ENCODE data around the gene KAT8.

Gene KAT8

DNA sequence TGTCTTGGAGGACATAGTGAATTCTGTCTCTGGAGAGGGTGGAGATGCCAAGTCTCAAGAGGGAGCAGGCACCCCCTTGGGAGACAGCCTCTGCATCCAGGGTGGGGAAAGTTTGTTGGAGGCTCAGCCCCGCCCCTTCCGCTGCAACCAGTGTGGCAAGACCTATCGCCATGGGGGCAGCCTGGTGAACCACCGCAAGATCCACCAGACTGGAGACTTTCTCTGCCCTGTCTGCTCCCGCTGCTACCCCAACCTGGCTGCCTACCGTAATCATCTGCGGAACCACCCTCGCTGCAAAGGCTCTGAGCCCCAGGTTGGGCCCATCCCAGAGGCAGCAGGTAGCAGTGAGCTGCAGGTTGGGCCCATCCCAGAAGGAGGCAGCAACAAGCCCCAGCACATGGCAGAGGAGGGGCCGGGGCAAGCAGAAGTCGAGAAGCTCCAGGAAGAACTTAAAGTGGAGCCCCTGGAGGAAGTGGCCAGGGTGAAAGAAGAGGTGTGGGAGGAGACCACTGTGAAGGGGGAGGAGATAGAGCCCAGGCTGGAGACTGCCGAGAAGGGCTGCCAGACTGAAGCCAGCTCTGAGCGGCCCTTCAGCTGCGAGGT, 38.0 kb upstream of the KAT8 start:
- Histone ChIP-seq H3K36me3 (ENCODE audit: control insufficient read depth, insufficient read depth, low read length) (peaks cover 56% of the 10 kb centered on the region), H3K9ac (ENCODE audit: low read depth, low read length) (no peak overlapping the region), H3K9me3 (ENCODE audit: control insufficient read depth, insufficient read depth, low read length) (no peaks in the 10 kb centered on the region), H3K4me1 (ENCODE audit: control insufficient read depth, insufficient read depth, low read length) (no peaks in the 10 kb centered on the region), H3K4me3 (ENCODE audit: low read depth, low read length) (no peak overlapping the region), H3K27me3 (ENCODE audit: control insufficient read depth, insufficient read depth, low read length) (no peaks in the 10 kb centered on the region)

DNA sequence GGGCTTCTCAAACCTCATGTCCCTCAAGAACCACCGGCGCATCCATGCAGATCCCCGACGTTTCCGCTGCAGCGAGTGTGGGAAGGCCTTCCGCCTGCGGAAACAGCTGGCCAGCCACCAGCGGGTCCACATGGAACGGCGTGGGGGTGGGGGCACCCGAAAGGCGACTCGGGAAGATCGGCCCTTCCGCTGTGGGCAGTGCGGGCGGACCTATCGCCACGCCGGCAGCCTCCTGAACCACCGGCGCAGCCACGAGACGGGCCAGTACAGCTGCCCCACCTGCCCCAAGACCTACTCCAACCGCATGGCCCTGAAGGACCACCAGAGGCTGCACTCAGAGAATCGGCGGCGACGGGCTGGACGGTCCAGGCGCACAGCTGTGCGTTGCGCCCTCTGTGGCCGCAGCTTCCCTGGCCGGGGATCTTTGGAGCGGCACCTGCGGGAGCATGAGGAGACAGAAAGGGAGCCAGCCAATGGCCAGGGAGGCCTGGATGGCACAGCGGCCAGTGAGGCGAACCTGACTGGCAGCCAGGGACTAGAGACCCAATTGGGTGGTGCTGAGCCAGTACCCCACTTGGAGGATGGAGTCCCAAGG, 37.3 kb upstream of the KAT8 start:
- Histone ChIP-seq H3K27me3 (ENCODE audit: control insufficient read depth, insufficient read depth, low read length) (no peaks in the 10 kb centered on the region), H3K9me3 (ENCODE audit: control insufficient read depth, insufficient read depth, low read length) (no peaks in the 10 kb centered on the region), H3K4me1 (ENCODE audit: control insufficient read depth, insufficient read depth, low read length) (no peaks in the 10 kb centered on the region), H3K9ac (ENCODE audit: low read depth, low read length) (no peak overlapping the region), H3K36me3 (ENCODE audit: control insufficient read depth, insufficient read depth, low read length) (peaks cover 56% of the 10 kb centered on the region), H3K4me3 (ENCODE audit: low read depth, low read length) (no peak overlapping the region)

DNA sequence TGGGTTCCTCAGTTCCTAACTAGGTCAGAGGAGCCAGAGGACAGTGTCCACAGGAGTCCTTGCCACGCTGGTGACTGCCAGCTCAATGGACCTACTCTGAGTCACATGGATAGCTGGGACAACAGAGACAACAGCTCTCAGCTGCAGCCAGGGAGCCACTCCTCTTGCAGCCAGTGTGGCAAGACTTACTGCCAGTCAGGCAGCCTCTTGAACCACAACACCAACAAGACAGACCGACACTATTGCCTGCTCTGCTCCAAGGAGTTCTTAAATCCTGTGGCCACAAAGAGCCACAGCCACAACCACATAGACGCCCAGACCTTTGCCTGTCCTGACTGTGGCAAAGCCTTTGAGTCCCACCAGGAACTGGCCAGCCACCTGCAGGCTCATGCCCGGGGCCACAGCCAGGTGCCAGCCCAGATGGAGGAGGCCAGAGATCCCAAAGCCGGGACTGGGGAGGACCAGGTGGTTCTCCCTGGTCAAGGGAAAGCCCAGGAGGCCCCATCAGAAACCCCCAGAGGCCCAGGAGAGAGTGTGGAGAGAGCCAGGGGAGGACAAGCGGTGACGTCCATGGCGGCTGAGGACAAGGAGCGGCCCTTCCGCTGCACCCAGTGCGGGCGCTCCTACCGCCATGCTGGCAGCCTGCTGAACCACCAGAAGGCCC, 36.6 kb upstream of the KAT8 start:
- Histone ChIP-seq H3K4me1 (ENCODE audit: control insufficient read depth, insufficient read depth, low read length) (no peaks in the 10 kb centered on the region), H3K4me3 (ENCODE audit: low read depth, low read length) (no peak overlapping the region), H3K9ac (ENCODE audit: low read depth, low read length) (no peak overlapping the region), H3K9me3 (ENCODE audit: control insufficient read depth, insufficient read depth, low read length) (no peaks in the 10 kb centered on the region), H3K36me3 (ENCODE audit: control insufficient read depth, insufficient read depth, low read length) (peaks cover 56% of the 10 kb centered on the region), H3K27me3 (ENCODE audit: control insufficient read depth, insufficient read depth, low read length) (no peaks in the 10 kb centered on the region)

DNA sequence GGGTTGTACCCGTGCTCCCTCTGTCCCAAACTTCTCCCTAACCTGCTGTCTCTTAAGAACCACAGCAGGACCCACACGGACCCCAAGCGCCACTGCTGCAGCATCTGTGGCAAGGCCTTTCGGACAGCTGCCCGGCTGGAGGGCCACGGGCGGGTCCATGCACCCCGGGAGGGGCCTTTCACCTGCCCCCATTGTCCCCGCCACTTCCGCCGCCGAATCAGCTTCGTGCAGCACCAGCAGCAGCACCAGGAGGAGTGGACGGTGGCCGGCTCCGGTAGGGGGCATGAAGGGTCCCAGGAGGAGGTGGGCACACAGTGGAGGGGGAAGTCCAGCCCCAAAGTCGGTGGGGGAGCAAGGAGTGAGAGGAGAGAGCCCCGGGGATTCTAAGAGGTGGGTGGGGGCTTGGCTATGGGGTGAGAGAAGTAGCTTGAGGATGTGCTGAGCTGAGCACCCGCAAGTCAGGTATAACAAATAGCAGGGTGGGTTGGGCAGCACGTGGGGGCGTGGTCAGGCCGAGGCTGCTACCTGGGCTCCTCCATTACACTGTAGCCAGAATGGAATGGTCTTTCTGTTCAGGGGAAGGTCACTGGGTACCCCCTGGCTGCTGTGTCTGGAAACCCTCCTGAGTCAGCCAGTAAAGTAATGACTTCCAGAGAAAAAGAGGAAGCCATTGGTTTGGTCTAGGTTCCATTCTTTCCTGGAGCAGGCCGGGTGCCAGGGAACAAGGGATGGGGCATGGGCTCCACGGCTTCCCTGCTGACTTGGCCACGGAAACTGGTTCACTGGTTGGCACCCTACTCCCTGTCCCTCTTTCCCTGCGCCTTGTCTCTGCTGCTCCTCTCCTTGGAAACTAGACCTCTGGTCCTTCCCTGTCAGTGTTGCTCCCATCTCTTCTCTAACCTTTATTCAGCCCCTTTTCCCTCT, 35.8 kb upstream of the KAT8 start:
- Histone ChIP-seq H3K27me3 (ENCODE audit: control insufficient read depth, insufficient read depth, low read length) (no peaks in the 10 kb centered on the region), H3K36me3 (ENCODE audit: control insufficient read depth, insufficient read depth, low read length) (peaks cover 50% of the 10 kb centered on the region), H3K4me1 (ENCODE audit: control insufficient read depth, insufficient read depth, low read length) (no peaks in the 10 kb centered on the region), H3K9ac (ENCODE audit: low read depth, low read length) (peak overlapping the region; percentile 3), H3K4me3 (ENCODE audit: low read depth, low read length) (no peak overlapping the region), H3K9me3 (ENCODE audit: control insufficient read depth, insufficient read depth, low read length) (no peaks in the 10 kb centered on the region)

DNA sequence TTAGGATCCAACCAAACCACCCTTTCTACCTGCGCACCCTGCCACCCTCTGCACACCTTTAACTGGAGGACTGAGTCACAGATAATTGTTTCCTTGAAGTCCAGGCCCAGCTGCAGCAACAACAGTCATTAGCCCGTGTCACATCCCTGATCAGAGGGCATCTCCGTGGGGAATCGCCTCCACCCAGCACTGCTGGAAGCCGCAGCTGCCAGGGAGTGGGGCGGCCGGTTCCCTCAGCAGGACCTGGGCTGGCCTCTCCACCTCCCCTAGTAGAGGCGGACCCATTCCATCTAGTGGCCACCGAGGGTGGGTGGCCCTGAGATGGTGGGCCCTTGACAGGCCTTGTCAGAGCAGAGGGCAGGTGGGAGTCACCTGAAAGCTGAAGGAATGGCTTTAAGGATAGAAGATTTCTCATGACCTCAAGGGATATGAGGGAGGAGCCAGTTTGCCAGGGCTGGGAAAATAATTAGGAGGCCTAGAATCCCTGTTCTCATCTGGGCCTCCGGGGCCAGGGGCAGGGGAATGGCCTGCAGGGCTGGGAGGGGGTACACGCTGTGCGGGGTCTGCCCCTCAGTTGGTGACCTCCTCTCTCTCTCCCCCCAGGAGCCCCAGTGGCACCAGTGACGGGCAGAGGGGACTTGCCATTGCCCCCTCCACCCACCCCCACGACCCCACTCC, 35.0 kb upstream of the KAT8 start:
- peak overlapping the region; percentile 3 for H3K9ac ChIP-seq (ENCODE audit: low read depth, low read length)
- no peaks in the 10 kb centered on the region for H3K4me1 ChIP-seq (ENCODE audit: control insufficient read depth, insufficient read depth, low read length)
- no peaks in the 10 kb centered on the region for H3K27me3 ChIP-seq (ENCODE audit: control insufficient read depth, insufficient read depth, low read length)
- no peak overlapping the region for H3K4me3 ChIP-seq (ENCODE audit: low read depth, low read length)
- H3K9me3 ChIP-seq (ENCODE audit: control insufficient read depth, insufficient read depth, low read length): no peaks in the 10 kb centered on the region
- H3K36me3 ChIP-seq (ENCODE audit: control insufficient read depth, insufficient read depth, low read length): peaks cover 42% of the 10 kb centered on the region

DNA sequence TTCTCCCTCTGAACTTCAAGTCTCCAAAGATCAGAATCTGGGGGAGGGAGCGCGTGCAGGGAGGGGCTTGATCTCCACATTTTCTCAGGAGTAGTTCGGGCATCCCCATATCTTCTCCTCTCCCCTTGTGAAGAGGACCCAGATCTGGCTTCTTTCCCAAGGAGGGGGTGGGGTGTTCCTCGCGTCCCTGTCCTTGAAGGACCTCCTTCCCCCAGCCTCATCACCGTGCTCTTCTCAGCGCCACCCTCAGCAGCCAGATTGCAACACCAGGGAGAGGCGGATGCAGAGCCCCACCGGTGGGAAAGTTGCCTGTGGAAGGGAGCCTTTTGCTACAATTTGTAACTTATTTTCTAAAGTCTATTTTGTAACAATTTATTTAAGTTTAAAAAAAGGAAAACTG, 34.4 kb upstream of the KAT8 start:
- Histone ChIP-seq H3K9ac (ENCODE audit: low read depth, low read length) (no peak overlapping the region), H3K27me3 (ENCODE audit: control insufficient read depth, insufficient read depth, low read length) (no peaks in the 10 kb centered on the region), H3K36me3 (ENCODE audit: control insufficient read depth, insufficient read depth, low read length) (peaks cover 36% of the 10 kb centered on the region), H3K9me3 (ENCODE audit: control insufficient read depth, insufficient read depth, low read length) (no peaks in the 10 kb centered on the region), H3K4me3 (ENCODE audit: low read depth, low read length) (no peak overlapping the region), H3K4me1 (ENCODE audit: control insufficient read depth, insufficient read depth, low read length) (no peaks in the 10 kb centered on the region)

DNA sequence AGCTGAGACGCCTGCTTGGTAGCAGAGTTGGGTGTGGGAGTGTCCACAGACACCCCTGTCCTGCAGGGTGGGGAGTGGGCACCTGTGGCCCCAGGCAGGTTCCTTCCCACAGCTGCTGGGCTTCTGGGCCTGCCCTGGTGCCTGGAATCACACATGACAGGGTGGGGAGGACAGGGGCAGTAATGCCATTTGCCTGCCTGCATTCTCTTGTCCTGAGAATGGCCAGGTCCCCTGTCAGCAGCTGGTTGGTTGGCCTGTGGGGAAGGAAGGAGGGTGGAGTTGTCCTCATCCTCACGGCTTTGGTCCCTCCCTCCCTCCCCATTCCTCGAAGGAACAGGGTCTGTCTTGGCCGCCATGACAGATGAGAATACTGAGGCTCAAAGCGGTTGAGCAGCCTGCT, 33.9 kb upstream of the KAT8 start:
- no peaks in the 10 kb centered on the region for H3K4me1 ChIP-seq (ENCODE audit: control insufficient read depth, insufficient read depth, low read length)
- H3K9ac ChIP-seq (ENCODE audit: low read depth, low read length): no peak overlapping the region
- H3K27me3 ChIP-seq (ENCODE audit: control insufficient read depth, insufficient read depth, low read length): no peaks in the 10 kb centered on the region
- H3K9me3 ChIP-seq (ENCODE audit: control insufficient read depth, insufficient read depth, low read length): no peaks in the 10 kb centered on the region
- peaks cover 35% of the 10 kb centered on the region for H3K36me3 ChIP-seq (ENCODE audit: control insufficient read depth, insufficient read depth, low read length)
- no peak overlapping the region for H3K4me3 ChIP-seq (ENCODE audit: low read depth, low read length)

DNA sequence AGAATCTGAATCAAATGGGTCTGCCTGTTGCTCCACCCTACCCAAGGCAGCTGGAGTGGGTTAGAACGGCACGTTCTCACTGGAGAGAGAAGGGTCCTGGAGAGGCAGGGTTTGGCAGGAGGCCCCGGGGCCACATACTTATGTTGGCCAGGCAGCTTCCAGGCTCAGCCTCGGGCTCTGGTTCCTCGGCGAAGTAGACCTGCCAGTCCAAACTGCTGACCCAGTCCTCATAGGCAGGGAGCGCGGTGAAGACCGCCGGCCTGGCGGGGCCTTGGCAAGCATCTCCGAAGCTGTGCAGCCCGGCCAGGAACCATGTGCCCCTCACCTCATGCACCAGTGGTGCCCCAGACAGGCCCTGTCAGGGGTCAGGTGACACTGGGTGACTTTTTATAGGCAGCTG, 33.5 kb upstream of the KAT8 start:
- Histone ChIP-seq H3K9ac (ENCODE audit: low read depth, low read length) (no peak overlapping the region), H3K27me3 (ENCODE audit: control insufficient read depth, insufficient read depth, low read length) (no peaks in the 10 kb centered on the region), H3K4me1 (ENCODE audit: control insufficient read depth, insufficient read depth, low read length) (no peaks in the 10 kb centered on the region), H3K36me3 (ENCODE audit: control insufficient read depth, insufficient read depth, low read length) (peaks cover 33% of the 10 kb centered on the region), H3K9me3 (ENCODE audit: control insufficient read depth, insufficient read depth, low read length) (no peaks in the 10 kb centered on the region), H3K4me3 (ENCODE audit: low read depth, low read length) (no peak overlapping the region)

DNA sequence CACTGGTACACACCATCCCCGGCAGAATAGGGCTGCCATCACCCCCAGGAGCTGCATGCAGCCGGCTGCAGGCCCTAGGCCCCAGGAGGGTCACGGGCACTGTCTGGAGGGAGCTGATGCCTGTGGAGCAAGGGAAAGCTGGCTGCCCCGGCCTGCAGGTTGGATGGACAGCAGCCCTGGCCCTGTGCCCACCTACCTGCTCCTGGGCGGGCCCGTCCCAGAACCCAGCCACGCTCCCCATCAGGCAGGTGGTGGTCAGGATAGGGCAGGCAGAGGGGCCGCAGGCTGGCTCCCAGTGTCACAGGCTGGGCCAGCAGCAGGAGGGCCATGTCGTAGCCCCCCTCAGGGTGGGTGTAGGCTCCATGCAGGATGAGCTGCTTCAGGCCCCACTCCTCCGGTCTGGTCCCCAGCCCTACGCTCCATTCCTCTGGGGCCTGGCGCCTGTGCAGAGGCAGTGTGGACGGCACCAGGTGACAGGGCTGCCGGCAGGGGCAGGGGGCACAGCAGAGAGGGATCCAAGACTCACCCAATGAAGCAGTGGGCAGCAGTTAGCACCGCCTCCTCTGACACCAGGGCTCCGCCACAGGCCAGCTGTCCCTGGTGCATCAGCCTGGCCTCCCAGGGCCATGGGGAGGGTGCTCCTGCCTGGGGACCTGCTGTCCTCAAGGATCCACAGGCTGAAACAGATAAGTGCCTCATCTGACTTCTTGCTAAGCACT, 32.7 kb upstream of the KAT8 start:
- Histone ChIP-seq H3K4me1 (ENCODE audit: control insufficient read depth, insufficient read depth, low read length) (no peaks in the 10 kb centered on the region), H3K27me3 (ENCODE audit: control insufficient read depth, insufficient read depth, low read length) (no peaks in the 10 kb centered on the region), H3K9me3 (ENCODE audit: control insufficient read depth, insufficient read depth, low read length) (no peaks in the 10 kb centered on the region), H3K4me3 (ENCODE audit: low read depth, low read length) (no peak overlapping the region), H3K9ac (ENCODE audit: low read depth, low read length) (no peak overlapping the region), H3K36me3 (ENCODE audit: control insufficient read depth, insufficient read depth, low read length) (peaks cover 25% of the 10 kb centered on the region)

DNA sequence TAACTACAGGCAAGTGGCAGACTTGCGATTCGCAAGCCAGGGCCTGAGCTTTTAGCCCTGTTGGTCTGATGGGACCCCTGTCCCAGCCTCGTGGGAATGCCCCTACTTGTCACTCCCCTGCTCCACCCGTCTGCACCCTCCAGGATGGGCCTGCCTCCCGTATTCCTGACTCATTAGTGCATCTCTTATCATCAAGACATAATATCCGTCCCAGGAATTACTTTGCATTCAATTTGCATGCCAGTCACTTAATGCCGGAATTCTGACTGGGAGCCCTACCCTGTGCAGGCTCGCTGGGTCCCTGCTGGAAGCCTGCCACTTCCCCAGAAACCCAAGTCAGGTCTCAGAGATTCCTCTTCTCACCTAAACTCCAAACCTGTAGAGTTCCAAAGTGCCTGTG, 32.1 kb upstream of the KAT8 start:
- H3K27me3 ChIP-seq (ENCODE audit: control insufficient read depth, insufficient read depth, low read length): no peaks in the 10 kb centered on the region
- H3K4me1 ChIP-seq (ENCODE audit: control insufficient read depth, insufficient read depth, low read length): no peaks in the 10 kb centered on the region
- no peak overlapping the region for H3K4me3 ChIP-seq (ENCODE audit: low read depth, low read length)
- no peak overlapping the region for H3K9ac ChIP-seq (ENCODE audit: low read depth, low read length)
- H3K9me3 ChIP-seq (ENCODE audit: control insufficient read depth, insufficient read depth, low read length): no peaks in the 10 kb centered on the region
- peaks cover 20% of the 10 kb centered on the region for H3K36me3 ChIP-seq (ENCODE audit: control insufficient read depth, insufficient read depth, low read length)

All from iPS-15b (cell line).